ENCODE data around the gene ANKEF1.
A peak's percentile ranks its signal among the peaks of the same experiment; 100 is the strongest.

Gene ANKEF1

DNA sequence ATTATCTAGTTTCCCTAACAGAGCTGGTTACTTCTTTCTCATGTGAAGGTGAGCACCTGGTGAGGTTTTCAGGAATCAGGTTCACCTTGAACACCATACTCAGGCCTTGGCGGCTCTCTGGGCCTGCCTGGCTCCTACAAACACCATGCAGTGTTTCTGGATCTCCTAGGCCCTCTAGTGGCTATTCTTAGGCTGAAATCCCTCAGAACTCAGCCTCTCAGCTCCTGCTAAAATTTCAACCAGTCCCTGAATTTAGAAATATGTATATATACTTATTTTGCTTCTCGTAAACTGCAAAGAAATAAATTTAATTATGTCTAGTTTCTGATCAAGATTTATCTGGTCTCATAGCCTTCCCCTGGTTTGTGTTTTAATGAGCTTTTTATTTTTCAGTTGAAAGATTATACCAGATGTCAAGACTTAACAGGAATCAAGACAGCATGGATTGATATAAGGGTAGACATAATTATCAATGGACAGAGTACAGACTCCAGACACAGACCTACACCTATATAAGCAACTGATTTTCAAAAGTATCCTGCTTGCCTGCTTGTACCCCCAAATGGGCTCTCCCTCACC is 55.9 kb downstream of the ANKEF1 start:
- DNase-seq = peak; percentile 50

GRCh38 chr20:10093087-10093591 is 58.4 kb downstream of the ANKEF1 start:
- no peak for DNase-seq

GRCh38 chr20:10094566-10095173 is 59.9 kb downstream of the ANKEF1 start:
- no peak for DNase-seq

DNA sequence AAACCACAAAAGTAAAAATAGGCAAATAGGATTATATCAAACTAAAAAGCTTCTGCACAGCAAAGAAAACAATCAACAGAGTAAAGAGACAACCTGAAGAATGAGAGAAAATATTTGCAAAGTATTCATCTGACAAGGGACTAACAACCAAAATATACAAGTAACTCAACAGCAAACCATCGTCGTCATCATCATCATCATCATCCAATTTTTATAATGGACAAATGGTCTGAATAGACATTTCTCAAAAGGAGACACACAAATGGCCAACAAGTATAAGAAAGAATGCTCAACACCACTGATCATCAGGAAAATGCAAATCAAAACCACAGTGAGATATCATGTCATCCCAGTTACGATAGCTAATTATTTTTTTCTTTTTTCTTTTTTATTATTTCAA is 62.0 kb downstream of the ANKEF1 start:
- DNase-seq = no peak

GRCh38 chr20:10105046-10105445 is 70.3 kb downstream of the ANKEF1 start:
- DNase-seq = no peak

Data from hematopoietic multipotent progenitor cell treated with erythropoietin and hydrocortisone succinate and interleukin-3 and kit ligand, for 8 days (in vitro differentiated cells).